ENCODE data around the gene CACNA1F.

CACNA1F gene

DNA sequence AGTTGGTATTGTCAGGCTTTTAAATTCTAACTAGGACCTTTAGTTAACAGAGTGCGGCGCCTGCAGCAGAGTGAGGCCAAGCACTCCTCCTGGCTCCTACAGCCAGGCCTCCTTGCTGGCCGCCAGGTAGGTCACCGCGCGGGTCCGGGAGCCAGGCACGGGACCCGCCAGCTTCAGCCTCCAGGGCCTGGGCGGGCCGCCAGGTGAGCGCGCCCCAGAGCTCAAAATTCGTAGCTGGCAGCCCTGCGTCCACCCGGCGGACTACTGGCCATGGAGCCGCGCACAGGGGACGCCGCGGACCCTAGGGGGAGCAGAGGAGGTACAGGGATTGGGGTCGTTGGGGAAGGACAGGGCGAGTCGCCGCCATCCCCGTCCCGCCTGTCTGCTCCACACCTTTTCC is 70.5 kb downstream of the CACNA1F start, which contains the start of gene MAGIX:
Gene MAGIX (plus strand): TSS at position 139 of the 400 bp plus-strand sequence. CDS start 132 bp downstream, at position 271.
- TF ChIP-seq, protein P1, sequence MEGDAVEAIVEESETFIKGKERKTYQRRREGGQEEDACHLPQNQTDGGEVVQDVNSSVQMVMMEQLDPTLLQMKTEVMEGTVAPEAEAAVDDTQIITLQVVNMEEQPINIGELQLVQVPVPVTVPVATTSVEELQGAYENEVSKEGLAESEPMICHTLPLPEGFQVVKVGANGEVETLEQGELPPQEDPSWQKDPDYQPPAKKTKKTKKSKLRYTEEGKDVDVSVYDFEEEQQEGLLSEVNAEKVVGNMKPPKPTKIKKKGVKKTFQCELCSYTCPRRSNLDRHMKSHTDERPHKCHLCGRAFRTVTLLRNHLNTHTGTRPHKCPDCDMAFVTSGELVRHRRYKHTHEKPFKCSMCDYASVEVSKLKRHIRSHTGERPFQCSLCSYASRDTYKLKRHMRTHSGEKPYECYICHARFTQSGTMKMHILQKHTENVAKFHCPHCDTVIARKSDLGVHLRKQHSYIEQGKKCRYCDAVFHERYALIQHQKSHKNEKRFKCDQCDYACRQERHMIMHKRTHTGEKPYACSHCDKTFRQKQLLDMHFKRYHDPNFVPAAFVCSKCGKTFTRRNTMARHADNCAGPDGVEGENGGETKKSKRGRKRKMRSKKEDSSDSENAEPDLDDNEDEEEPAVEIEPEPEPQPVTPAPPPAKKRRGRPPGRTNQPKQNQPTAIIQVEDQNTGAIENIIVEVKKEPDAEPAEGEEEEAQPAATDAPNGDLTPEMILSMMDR (IDR thresholded peaks at IDR 0.05; ENCODE audit: low read depth, low read length, missing control alignments): no peak
- in situ Hi-C loops (cut with HindIII; ENCODE audit: low sequenced_read_pairs): no loop called here
- DNase-seq (ENCODE audit: low read depth): no peak
- peak within 1 kb of the TSS; percentile 16 for H3K4me3 ChIP-seq (ENCODE audit: low read depth, low read length)

- in situ Hi-C loops (cut with HindIII; ENCODE audit: low sequenced_read_pairs): no loop called here
- H3K4me3 ChIP-seq (ENCODE audit: low read depth, low read length): no peak overlapping the region
- no peak for DNase-seq (ENCODE audit: low read depth)
- TF ChIP-seq, protein P1 (IDR thresholded peaks at IDR 0.05; ENCODE audit: low read depth, low read length, missing control alignments): no peak
Observed at GRCh38 chrX:49161632-49162031, 71.5 kb downstream of the CACNA1F start.

DNA sequence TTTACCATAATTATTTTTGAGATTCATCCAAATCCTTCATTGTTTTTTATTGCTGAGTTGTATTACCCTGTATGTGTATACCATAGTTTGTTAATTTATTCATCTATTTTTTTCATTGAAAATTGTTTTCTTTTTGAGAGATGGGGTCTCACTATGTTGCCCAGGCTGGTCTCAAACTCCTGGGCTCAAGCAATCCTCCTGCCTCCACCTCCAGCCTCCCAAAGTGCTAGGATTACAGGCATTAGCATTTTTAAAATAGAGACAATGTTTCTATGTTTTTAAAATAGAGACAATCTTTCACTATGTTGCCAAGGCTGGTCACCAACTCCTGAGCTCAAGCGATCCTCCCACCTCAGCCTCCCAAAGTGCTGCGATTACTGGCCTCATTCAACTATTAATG is 72.2 kb downstream of the CACNA1F start:
- in situ Hi-C loops (cut with HindIII; ENCODE audit: low sequenced_read_pairs): no loop called here

GRCh38 chrX:49157194-49157593 is 75.9 kb downstream of the CACNA1F start:
- in situ Hi-C loops (cut with HindIII; ENCODE audit: low sequenced_read_pairs): no loop called here
- H3K4me3 ChIP-seq (ENCODE audit: low read depth, low read length): no peak overlapping the region
- TF ChIP-seq, protein P1 (IDR thresholded peaks at IDR 0.05; ENCODE audit: low read depth, low read length, missing control alignments): no peak
- no peak for DNase-seq (ENCODE audit: low read depth)

More for the DNA sequence above, 72.2 kb downstream of the CACNA1F start:
- no peak for DNase-seq (ENCODE audit: low read depth)
- TF ChIP-seq, protein P1 (IDR thresholded peaks at IDR 0.05; ENCODE audit: low read depth, low read length, missing control alignments): no peak
- no peak overlapping the region for H3K4me3 ChIP-seq (ENCODE audit: low read depth, low read length)

DNA sequence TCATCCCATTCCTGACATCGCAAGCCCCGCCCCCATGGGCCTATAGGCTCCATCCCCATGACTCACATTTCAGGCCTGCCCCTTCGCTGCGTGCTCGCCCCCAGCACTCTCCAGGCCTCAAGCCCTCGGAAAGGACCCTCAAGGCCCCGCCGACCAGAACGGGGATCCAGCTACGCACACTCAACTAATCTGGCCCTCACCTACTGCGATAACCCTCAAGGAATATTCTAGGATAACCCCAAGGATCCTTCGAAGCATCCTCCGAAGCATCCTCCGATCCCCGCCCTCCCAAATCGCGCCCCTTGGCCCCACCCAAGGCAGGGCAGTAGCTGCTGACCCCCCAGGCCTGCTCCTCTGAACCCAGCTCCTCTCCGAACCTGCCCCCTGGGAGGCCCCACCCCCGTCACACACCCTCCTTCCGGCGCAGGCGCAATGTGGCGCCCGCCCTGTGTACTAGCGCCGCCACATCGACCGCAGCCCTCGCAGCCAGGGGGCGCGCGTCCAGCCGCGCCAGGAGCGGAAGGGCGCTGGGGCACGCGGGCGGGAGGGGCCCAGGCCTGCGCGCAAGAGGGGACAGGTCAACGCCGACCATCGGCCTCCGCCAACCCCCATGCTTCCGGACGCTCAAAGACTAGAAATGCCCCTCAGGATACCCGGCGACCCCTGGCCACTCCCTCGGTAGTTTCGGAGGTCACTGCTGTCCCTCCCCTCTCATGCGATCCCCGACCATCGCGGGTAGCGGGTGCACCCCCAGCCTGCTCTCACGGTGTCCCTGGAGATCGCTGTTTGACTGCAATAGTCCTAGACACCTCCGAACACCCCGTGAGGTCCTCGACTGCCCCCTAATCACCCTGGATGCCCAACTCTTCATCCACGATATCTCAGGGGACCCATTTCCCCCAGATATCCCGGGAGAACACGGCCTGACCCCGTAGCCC is 77.0 kb downstream of the CACNA1F start:
- H3K4me3 ChIP-seq (ENCODE audit: low read depth, low read length): peak overlapping the region; percentile 42
- TF ChIP-seq, protein P1 (IDR thresholded peaks at IDR 0.05; ENCODE audit: low read depth, low read length, missing control alignments): peak; percentile 53
- peak; percentile 57 for DNase-seq (ENCODE audit: low read depth)
- in situ Hi-C loops (cut with HindIII; ENCODE audit: low sequenced_read_pairs): no loop called here

- DNase-seq (ENCODE audit: low read depth): peak; percentile 42
- in situ Hi-C loops (cut with HindIII; ENCODE audit: low sequenced_read_pairs): no loop called here
- peak overlapping the region; percentile 42 for H3K4me3 ChIP-seq (ENCODE audit: low read depth, low read length)
- TF ChIP-seq, protein P1 (IDR thresholded peaks at IDR 0.05; ENCODE audit: low read depth, low read length, missing control alignments): no peak
Observed at GRCh38 chrX:49155243-49155899, 77.8 kb downstream of the CACNA1F start.

All from astrocyte of the cerebellum (primary cell).